HG02642 (cell line): ENCODE data around the gene HMGB4.

ENCODE experiments used
- ATAC-seq: cut with Tn5 transposase; IDR thresholded peaks from one replicate; pipeline ENCODE4 v1.9.1; 2021; ENCODE audit warnings: mild to moderate bottlenecking; ENCODE audit not compliant: unreplicated experiment, poor library complexity

The HMGB4 gene

GRCh38 chr1:33863779-33864178 lies at the start of gene HMGB4:
TSS of gene HMGB4 (plus strand) at chr1:33864079. CDS start at chr1:33864192, 113 bp downstream.
- no peak for ATAC-seq

GRCh38 chr1:33814166-33814565 lies 49.7 kb upstream of the HMGB4 start:
- no peak for ATAC-seq

- ATAC-seq, result no peak
Observed at GRCh38 chr1:33815061-33815460, 48.8 kb upstream of the HMGB4 start.

- no peak for ATAC-seq
Observed at GRCh38 chr1:33818071-33818470, 45.8 kb upstream of the HMGB4 start.

- no peak for ATAC-seq
Observed at GRCh38 chr1:33819290-33819912, 44.5 kb upstream of the HMGB4 start.

GRCh38 chr1:33819913-33820311 lies 44.0 kb upstream of the HMGB4 start:
- no peak for ATAC-seq

GRCh38 chr1:33820804-33821203 lies 43.1 kb upstream of the HMGB4 start:
- ATAC-seq, result no peak

- no peak for ATAC-seq
Observed at GRCh38 chr1:33821291-33821690, 42.6 kb upstream of the HMGB4 start.

- ATAC-seq, result no peak
Observed at GRCh38 chr1:33822396-33822795, 41.5 kb upstream of the HMGB4 start.

- no peak for ATAC-seq
Observed at GRCh38 chr1:33823401-33823800, 40.5 kb upstream of the HMGB4 start.

GRCh38 chr1:33823830-33824229 lies 40.0 kb upstream of the HMGB4 start:
- ATAC-seq, result no peak

- no peak for ATAC-seq
Observed at GRCh38 chr1:33824321-33824720, 39.6 kb upstream of the HMGB4 start.

GRCh38 chr1:33824971-33825370 lies 38.9 kb upstream of the HMGB4 start:
- no peak for ATAC-seq

- no peak for ATAC-seq
Observed at GRCh38 chr1:33825506-33825905, 38.4 kb upstream of the HMGB4 start.

GRCh38 chr1:33826311-33826710 lies 37.6 kb upstream of the HMGB4 start:
- no peak for ATAC-seq

GRCh38 chr1:33826711-33827110 lies 37.2 kb upstream of the HMGB4 start:
- no peak for ATAC-seq

- ATAC-seq, result no peak
Observed at GRCh38 chr1:33828059-33828458, 35.8 kb upstream of the HMGB4 start.

GRCh38 chr1:33828654-33829053 lies 35.2 kb upstream of the HMGB4 start:
- no peak for ATAC-seq

- no peak for ATAC-seq
Observed at GRCh38 chr1:33836911-33837310, 27.0 kb upstream of the HMGB4 start.

- ATAC-seq, result no peak
Observed at GRCh38 chr1:33837635-33838034, 26.2 kb upstream of the HMGB4 start.

GRCh38 chr1:33841494-33841893 lies 22.4 kb upstream of the HMGB4 start:
- no peak for ATAC-seq

GRCh38 chr1:33842348-33842747 lies 21.5 kb upstream of the HMGB4 start:
- ATAC-seq, result no peak

GRCh38 chr1:33844166-33844565 lies 19.7 kb upstream of the HMGB4 start:
- ATAC-seq, result no peak
